GM12892 (cell line): ENCODE results near the gene MRPL45.

Experiments
- DNase-seq: peaks from one replicate; pipeline ENCODE4 v3.0.0; 2011; ENCODE audit not compliant: insufficient read length
- FAIRE-seq: peaks from 2 replicates; lab custom pipeline; 2011; peaks lifted over from hg19 to GRCh38; lab: Jason Lieb, UNC
- POLR2A ChIP-seq: IDR thresholded peaks from 2 replicates; pipeline ENCODE4 v1.6.1; 2011; ENCODE audit warnings: low read depth, low read length, control low read depth
- POLR2AphosphoS5 ChIP-seq: IDR thresholded peaks from 2 replicates; pipeline ENCODE4 v1.6.1; 2011; ENCODE audit warnings: low read depth, low read length, control low read depth
- TAF1 ChIP-seq: IDR thresholded peaks from 2 replicates; pipeline ENCODE4 v1.6.1; 2011; ENCODE audit warnings: low read depth, mild to moderate bottlenecking, control low read depth, low read length, borderline replicate concordance

Gene MRPL45

GRCh38 chr17:38329808-38330730 lies 33.1 kb downstream of the MRPL45 start:
- DNase-seq (no peak), FAIRE-seq (no peak)
- TF ChIP-seq TAF1 (no peak), POLR2AphosphoS5 (no peak), POLR2A (no peak)

GRCh38 chr17:38330941-38331411 lies 34.0 kb downstream of the MRPL45 start:
- DNase-seq (no peak), FAIRE-seq (no peak)
- TF ChIP-seq TAF1 (no peak), POLR2AphosphoS5 (no peak), POLR2A (no peak)

GRCh38 chr17:38332735-38333134 lies 35.8 kb downstream of the MRPL45 start:
- TF ChIP-seq TAF1 (no peak), POLR2A (no peak), POLR2AphosphoS5 (no peak)
- no peak for FAIRE-seq
- no peak for DNase-seq

- TF ChIP-seq POLR2A (no peak), POLR2AphosphoS5 (no peak), TAF1 (no peak)
- DNase-seq: peak; percentile 52
- no peak for FAIRE-seq
Measured at GRCh38 chr17:38333635-38334295, 36.8 kb downstream of the MRPL45 start.

- TF ChIP-seq TAF1: no peak
- no peak for TF ChIP-seq POLR2A
- no peak for TF ChIP-seq POLR2AphosphoS5
Measured at GRCh38 chr17:38334480-38335364, 37.8 kb downstream of the MRPL45 start.

GRCh38 chr17:38336838-38337237 lies 39.9 kb downstream of the MRPL45 start:
- DNase-seq (no peak), FAIRE-seq (no peak)
- TF ChIP-seq POLR2AphosphoS5 (no peak), TAF1 (no peak), POLR2A (no peak)

More at GRCh38 chr17:38334480-38335364, 37.8 kb downstream of the MRPL45 start:
- no peak for FAIRE-seq
- no peak for DNase-seq

GRCh38 chr17:38338053-38338452 lies 41.1 kb downstream of the MRPL45 start:
- FAIRE-seq: no peak
- DNase-seq: no peak
- no peak for TF ChIP-seq POLR2AphosphoS5
- no peak for TF ChIP-seq TAF1
- no peak for TF ChIP-seq POLR2A

- no peak for DNase-seq
- TF ChIP-seq TAF1 (no peak), POLR2AphosphoS5 (no peak), POLR2A (no peak)
- no peak for FAIRE-seq
Measured at GRCh38 chr17:38338535-38338934, 41.6 kb downstream of the MRPL45 start.

GRCh38 chr17:38339891-38340290 lies 42.9 kb downstream of the MRPL45 start:
- no peak for FAIRE-seq

GRCh38 chr17:38341035-38341721 lies 44.2 kb downstream of the MRPL45 start:
- no peak for TF ChIP-seq POLR2AphosphoS5
- TF ChIP-seq POLR2A: no peak
- no peak for TF ChIP-seq TAF1
- DNase-seq (no peak), FAIRE-seq (no peak)

More at GRCh38 chr17:38339891-38340290, 42.9 kb downstream of the MRPL45 start:
- TF ChIP-seq TAF1 (no peak), POLR2A (no peak), POLR2AphosphoS5 (no peak)
- DNase-seq: no peak
